Ovary (tissue), 3 donors: ENCODE results near the gene DNAH3.

Source experiments
- EP300 ChIP-seq: sonication (generic); formaldehyde crosslinking; IDR thresholded peaks from one replicate; pipeline ENCODE4 v1.6.1; 2017; ENCODE audit warnings: antibody characterized with exemption
- POLR2A ChIP-seq: fragments of 450-650 bp; IDR thresholded peaks from one replicate; pipeline ENCODE4 v1.6.1; 2017; ENCODE audit warnings: antibody characterized with exemption, mild to moderate bottlenecking, moderate library complexity
- TF ChIP-seq, protein P1 (sequence below), 3 donors: fragments of 450-650 bp in 2 of 3; fragments of 200-600 bp in 1 of 3; IDR thresholded peaks; one replicate each; pipeline versions ENCODE4 v1.5.1 to v1.8.0; 2016 to 2022; ENCODE audit warnings: antibody characterized with exemption in 3 of 3, mild to moderate bottlenecking in 1 of 3
- donor health status: DM: no; HTN: no; CAD: no.

- TF ChIP-seq, protein P1, sequence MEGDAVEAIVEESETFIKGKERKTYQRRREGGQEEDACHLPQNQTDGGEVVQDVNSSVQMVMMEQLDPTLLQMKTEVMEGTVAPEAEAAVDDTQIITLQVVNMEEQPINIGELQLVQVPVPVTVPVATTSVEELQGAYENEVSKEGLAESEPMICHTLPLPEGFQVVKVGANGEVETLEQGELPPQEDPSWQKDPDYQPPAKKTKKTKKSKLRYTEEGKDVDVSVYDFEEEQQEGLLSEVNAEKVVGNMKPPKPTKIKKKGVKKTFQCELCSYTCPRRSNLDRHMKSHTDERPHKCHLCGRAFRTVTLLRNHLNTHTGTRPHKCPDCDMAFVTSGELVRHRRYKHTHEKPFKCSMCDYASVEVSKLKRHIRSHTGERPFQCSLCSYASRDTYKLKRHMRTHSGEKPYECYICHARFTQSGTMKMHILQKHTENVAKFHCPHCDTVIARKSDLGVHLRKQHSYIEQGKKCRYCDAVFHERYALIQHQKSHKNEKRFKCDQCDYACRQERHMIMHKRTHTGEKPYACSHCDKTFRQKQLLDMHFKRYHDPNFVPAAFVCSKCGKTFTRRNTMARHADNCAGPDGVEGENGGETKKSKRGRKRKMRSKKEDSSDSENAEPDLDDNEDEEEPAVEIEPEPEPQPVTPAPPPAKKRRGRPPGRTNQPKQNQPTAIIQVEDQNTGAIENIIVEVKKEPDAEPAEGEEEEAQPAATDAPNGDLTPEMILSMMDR (IDR thresholded peaks at IDR 0.05): no peak
- TF ChIP-seq POLR2A (no peak), EP300 (no peak)
These were observed 86.4 kb downstream of the DNAH3 start for GRCh38 chr16:21064203-21064602.
